ENCODE measurements around the gene KIAA0232. TPM values are rescaled to one million over a fixed set of nuclear protein-coding genes. Genes with fewer than 3 reads are reported as not detected.

The KIAA0232 gene
- total and polyA plus RNA-seq, 2 experiments from 2014 or later = 11.3 to 34.3 TPM

DNA sequence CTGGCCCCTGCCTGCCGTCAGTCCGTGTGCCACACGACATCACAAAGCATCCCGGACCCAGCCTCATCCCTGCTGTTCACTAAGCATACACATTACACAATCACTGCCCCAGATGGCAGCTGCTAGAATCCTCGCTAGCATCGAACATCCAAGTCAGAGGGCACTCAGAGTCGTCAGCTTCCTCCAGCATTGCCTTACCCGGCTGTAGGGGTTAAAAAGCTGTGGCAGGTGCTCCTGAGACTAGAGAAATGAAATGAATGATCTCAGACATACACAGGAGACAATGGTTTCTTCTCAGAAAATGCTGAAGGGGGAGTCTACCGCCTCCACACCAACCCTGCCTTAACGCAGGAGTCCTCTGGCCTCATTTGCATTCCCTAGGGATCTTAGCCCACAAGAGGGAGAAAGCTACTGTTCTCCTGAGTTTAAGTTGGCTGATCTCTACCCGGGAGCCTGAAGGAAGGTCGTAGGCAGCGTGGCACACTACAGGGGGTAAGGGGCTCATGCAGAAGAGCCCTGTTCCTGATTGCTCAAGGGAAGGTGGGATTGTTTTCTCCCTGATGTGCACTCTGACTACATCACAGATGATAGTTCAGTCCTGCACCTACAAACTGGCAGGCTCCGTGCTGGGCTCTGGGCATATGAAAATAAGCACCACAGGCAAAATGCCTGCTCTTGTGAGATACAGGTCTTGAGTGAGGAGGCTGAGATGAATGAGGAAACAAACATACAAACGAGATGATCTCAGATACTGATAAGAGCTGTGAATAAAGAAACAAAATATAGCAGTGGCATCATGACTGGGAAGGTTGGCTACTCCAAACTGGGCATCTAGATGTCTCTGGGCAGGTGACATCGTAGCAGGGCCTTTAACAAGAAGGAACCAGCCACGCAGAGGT, 2.6 kb upstream of the KIAA0232 start:
- Histone ChIP-seq H3K9me3 (ENCODE audit: low read depth) (no peaks in the 10 kb centered on the region), H3K27me3 (no peaks in the 10 kb centered on the region), H3K36me3 (replicated peaks; ENCODE audit: insufficient read depth, low read depth) (no peaks in the 10 kb centered on the region), H3K4me3 (no peak overlapping the region), H3K4me1 (ENCODE audit: insufficient read depth) (peaks cover 9% of the 10 kb centered on the region), H3K4me2 (no peak overlapping the region), H2AFZ (no peak overlapping the region), H3K9me2 (replicated peaks; ENCODE audit: insufficient read depth) (no peaks in the 10 kb centered on the region), H3K27ac (no peak overlapping the region), H4K20me1 (ENCODE audit: insufficient read depth, poor library complexity, severe bottlenecking) (peaks cover 14% of the 10 kb centered on the region), H3K79me2 (peaks cover 18% of the 10 kb centered on the region)
- DNase-seq (ENCODE audit: low spot score) = no peak
- TF ChIP-seq, protein P1, sequence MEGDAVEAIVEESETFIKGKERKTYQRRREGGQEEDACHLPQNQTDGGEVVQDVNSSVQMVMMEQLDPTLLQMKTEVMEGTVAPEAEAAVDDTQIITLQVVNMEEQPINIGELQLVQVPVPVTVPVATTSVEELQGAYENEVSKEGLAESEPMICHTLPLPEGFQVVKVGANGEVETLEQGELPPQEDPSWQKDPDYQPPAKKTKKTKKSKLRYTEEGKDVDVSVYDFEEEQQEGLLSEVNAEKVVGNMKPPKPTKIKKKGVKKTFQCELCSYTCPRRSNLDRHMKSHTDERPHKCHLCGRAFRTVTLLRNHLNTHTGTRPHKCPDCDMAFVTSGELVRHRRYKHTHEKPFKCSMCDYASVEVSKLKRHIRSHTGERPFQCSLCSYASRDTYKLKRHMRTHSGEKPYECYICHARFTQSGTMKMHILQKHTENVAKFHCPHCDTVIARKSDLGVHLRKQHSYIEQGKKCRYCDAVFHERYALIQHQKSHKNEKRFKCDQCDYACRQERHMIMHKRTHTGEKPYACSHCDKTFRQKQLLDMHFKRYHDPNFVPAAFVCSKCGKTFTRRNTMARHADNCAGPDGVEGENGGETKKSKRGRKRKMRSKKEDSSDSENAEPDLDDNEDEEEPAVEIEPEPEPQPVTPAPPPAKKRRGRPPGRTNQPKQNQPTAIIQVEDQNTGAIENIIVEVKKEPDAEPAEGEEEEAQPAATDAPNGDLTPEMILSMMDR (IDR thresholded peaks at IDR 0.05; ENCODE audit: poor library complexity) = no peak
- TF ChIP-seq EZH2phosphoT487 (IDR thresholded peaks at IDR 0.05; ENCODE audit: low read depth, severe bottlenecking, unreplicated experiment) = no peak
- no peak for TF ChIP-seq EZH2 (IDR thresholded peaks at IDR 0.05; ENCODE audit: borderline replicate concordance)
- 48% methylated on average over 17 of the region's 17 CpGs for WGBS (ENCODE audit: low lambda C conversion rate, missing lambda C conversion rate)

DNA sequence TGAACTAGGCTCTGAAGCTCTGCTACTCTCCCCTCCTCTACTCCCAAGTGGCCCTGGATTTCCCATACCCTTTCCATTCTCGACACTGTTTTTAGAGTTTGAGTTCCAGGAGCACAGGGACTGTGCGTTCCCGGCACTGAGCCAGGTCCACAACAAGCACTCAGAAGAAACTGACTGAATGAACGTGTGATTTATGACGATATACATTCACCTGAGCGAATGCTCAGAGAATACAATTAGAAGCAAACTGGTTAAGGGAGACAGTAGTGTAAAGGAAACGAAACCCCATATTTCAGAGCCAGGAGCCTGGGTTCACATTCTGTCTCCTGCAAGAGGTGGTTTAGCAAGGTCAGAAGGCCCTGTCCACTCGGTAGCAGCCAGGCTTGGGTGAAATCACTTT, 1.4 kb upstream of the KIAA0232 start:
- DNase-seq (ENCODE audit: low spot score) = no peak
- WGBS (ENCODE audit: low lambda C conversion rate, missing lambda C conversion rate) = 90% methylated on average over 8 of the region's 8 CpGs
- Histone ChIP-seq H3K4me1 (ENCODE audit: insufficient read depth) (peaks cover 11% of the 10 kb centered on the region), H3K4me3 (no peak overlapping the region), H3K27me3 (no peaks in the 10 kb centered on the region), H2AFZ (no peak overlapping the region), H4K20me1 (ENCODE audit: insufficient read depth, poor library complexity, severe bottlenecking) (peaks cover 26% of the 10 kb centered on the region), H3K36me3 (replicated peaks; ENCODE audit: insufficient read depth, low read depth) (no peaks in the 10 kb centered on the region), H3K4me2 (no peak overlapping the region), H3K9me2 (replicated peaks; ENCODE audit: insufficient read depth) (no peaks in the 10 kb centered on the region), H3K9me3 (ENCODE audit: low read depth) (no peaks in the 10 kb centered on the region), H3K27ac (no peak overlapping the region), H3K79me2 (peaks cover 30% of the 10 kb centered on the region)
- TF ChIP-seq EZH2phosphoT487 (IDR thresholded peaks at IDR 0.05; ENCODE audit: low read depth, severe bottlenecking, unreplicated experiment) = no peak
- TF ChIP-seq, protein P1 (IDR thresholded peaks at IDR 0.05; ENCODE audit: poor library complexity) = no peak
- TF ChIP-seq EZH2 (IDR thresholded peaks at IDR 0.05; ENCODE audit: borderline replicate concordance) = no peak

DNA sequence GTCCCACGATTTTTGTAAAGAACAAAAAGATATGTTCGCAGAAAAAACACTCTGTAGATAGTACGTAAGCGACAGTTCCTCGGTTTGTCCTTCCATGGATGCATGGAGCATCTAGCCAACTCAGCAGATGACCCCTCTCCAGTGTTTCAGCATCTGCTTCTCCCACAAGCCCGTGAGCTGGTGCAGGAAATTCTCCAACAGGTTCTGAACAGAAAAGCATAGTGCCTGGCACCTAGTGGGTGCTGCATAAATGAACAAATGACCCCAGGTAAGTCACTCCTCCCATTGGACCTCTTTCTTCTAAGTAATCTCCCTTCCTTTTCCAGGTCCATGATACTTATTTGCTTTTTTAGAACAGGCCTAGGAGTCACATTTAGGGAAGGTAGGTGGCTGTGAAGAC, 966 bp upstream of the KIAA0232 start:
- Histone ChIP-seq H3K4me3 (peak overlapping the region; percentile 89), H2AFZ (peak overlapping the region; percentile 89), H3K4me1 (ENCODE audit: insufficient read depth) (peaks cover 11% of the 10 kb centered on the region), H3K79me2 (peaks cover 34% of the 10 kb centered on the region), H3K4me2 (peak overlapping the region; percentile 88), H3K27ac (no peak overlapping the region), H3K9me2 (replicated peaks; ENCODE audit: insufficient read depth) (no peaks in the 10 kb centered on the region), H4K20me1 (ENCODE audit: insufficient read depth, poor library complexity, severe bottlenecking) (peaks cover 30% of the 10 kb centered on the region), H3K36me3 (replicated peaks; ENCODE audit: insufficient read depth, low read depth) (no peaks in the 10 kb centered on the region), H3K9me3 (ENCODE audit: low read depth) (no peaks in the 10 kb centered on the region), H3K27me3 (no peaks in the 10 kb centered on the region)
- WGBS (ENCODE audit: low lambda C conversion rate, missing lambda C conversion rate) = 87% methylated on average over 6 of the region's 6 CpGs
- TF ChIP-seq, protein P1 (IDR thresholded peaks at IDR 0.05; ENCODE audit: poor library complexity) = no peak
- TF ChIP-seq EZH2phosphoT487 (IDR thresholded peaks at IDR 0.05; ENCODE audit: low read depth, severe bottlenecking, unreplicated experiment) (no peak), EZH2 (IDR thresholded peaks at IDR 0.05; ENCODE audit: borderline replicate concordance) (no peak)
- no peak for DNase-seq (ENCODE audit: low spot score)
